Measurements from ENCODE around the gene MARCHF9. TPM values are rescaled to one million over a fixed set of nuclear protein-coding genes. Genes with fewer than 3 reads are reported as not detected.

MARCHF9 gene
- total RNA-seq, 6 experiments from 2014 or later: 2.1 to 3.9 (median 3.3) TPM

GRCh38 chr12:57724003-57724935 is 30.6 kb upstream of the MARCHF9 start:
- intact Hi-C loops (cut with DNase I): no loop called here
- Histone ChIP-seq H3K4me1 (peaks cover 0 to 10% (median 0%) of the 10 kb centered on the region in 4 donors), H3K9me3 (no peaks in the 10 kb centered on the region), H3K4me3 (no peak overlapping the region), H3K27ac (no peak overlapping the region), H3K27me3 (peaks cover 0 to 5% of the 10 kb centered on the region in 2 donors), H3K36me3 (peaks cover 0 to 21% (median 2%) of the 10 kb centered on the region in 4 donors)
- peak in 1 of 3 donors; percentile 35 for DNase-seq
- no peak for ATAC-seq
- TF ChIP-seq CTCF (IDR thresholded peaks at IDR 0.05): no peak
- 60% methylated on average over 1 of the region's 12 CpGs for WGBS (ENCODE audit: insufficient coverage, low coverage, low lambda C conversion rate, missing lambda C conversion rate)

- H3K27ac ChIP-seq: no peak overlapping the region
- peaks cover 0 to 5% of the 10 kb centered on the region in 2 donors for H3K27me3 ChIP-seq
- TF ChIP-seq POLR2A (IDR thresholded peaks at IDR 0.05): no peak
- TF ChIP-seq CTCF (IDR thresholded peaks at IDR 0.05): no peak
- H3K36me3 ChIP-seq: peaks cover 0 to 12% (median 2%) of the 10 kb centered on the region in 4 donors
- DNase-seq (peak in 1 of 3 donors; percentile 37), ATAC-seq (no peak)
- H3K9me3 ChIP-seq: no peaks in the 10 kb centered on the region
- no peak overlapping the region for H3K4me3 ChIP-seq
- peaks cover 0 to 10% (median 0%) of the 10 kb centered on the region in 4 donors for H3K4me1 ChIP-seq
- intact Hi-C loops (cut with DNase I): no loop called here
- WGBS (ENCODE audit: insufficient coverage, low coverage, low lambda C conversion rate, missing lambda C conversion rate): 62% methylated on average over 3 of the region's 11 CpGs
Measured at GRCh38 chr12:57724936-57725740, 29.8 kb upstream of the MARCHF9 start.

GRCh38 chr12:57725851-57726150 is 29.1 kb upstream of the MARCHF9 start:
- intact Hi-C loops (cut with DNase I): no loop called here
- TF ChIP-seq CTCF (IDR thresholded peaks at IDR 0.05) (no peak), POLR2A (IDR thresholded peaks at IDR 0.05) (no peak)
- Histone ChIP-seq H3K27me3 (peaks cover 0 to 5% of the 10 kb centered on the region in 2 donors), H3K27ac (no peak overlapping the region), H3K4me1 (peaks cover 0 to 10% (median 0%) of the 10 kb centered on the region in 4 donors), H3K9me3 (no peaks in the 10 kb centered on the region), H3K4me3 (peak overlapping the region in 2 of 3 donors; percentile 43 to 48), H3K36me3 (peaks cover 0 to 5% (median under 1%) of the 10 kb centered on the region in 4 donors)
- no peak for ATAC-seq
- no peak for DNase-seq
- WGBS (ENCODE audit: insufficient coverage, low coverage, low lambda C conversion rate, missing lambda C conversion rate): 15% methylated on average over 4 of the region's 10 CpGs

- Histone ChIP-seq H3K4me1 (peaks cover 0 to 10% (median 0%) of the 10 kb centered on the region in 4 donors), H3K36me3 (peaks cover 0 to 2% (median 0%) of the 10 kb centered on the region in 4 donors), H3K27ac (no peak overlapping the region), H3K4me3 (peak overlapping the region; percentile 36 to 48 (median 43)), H3K27me3 (peaks cover 0 to 5% of the 10 kb centered on the region in 2 donors), H3K9me3 (no peaks in the 10 kb centered on the region)
- ATAC-seq: peak; percentile 65 to 79 (median 66)
- TF ChIP-seq POLR2A (IDR thresholded peaks at IDR 0.05) (no peak), CTCF (IDR thresholded peaks at IDR 0.05) (peak; percentile 48 to 56 (median 54))
- peak; percentile 57 to 67 (median 64) for DNase-seq
- intact Hi-C loops (cut with DNase I): no loop called here
- WGBS (ENCODE audit: insufficient coverage, low coverage, low lambda C conversion rate, missing lambda C conversion rate): 61% methylated on average over 3 of the region's 79 CpGs
Measured at GRCh38 chr12:57726151-57726883, 28.6 kb upstream of the MARCHF9 start.

All from right lobe of liver (tissue), 6 donors.